ENCODE data around the gene FLNC.

DNA sequence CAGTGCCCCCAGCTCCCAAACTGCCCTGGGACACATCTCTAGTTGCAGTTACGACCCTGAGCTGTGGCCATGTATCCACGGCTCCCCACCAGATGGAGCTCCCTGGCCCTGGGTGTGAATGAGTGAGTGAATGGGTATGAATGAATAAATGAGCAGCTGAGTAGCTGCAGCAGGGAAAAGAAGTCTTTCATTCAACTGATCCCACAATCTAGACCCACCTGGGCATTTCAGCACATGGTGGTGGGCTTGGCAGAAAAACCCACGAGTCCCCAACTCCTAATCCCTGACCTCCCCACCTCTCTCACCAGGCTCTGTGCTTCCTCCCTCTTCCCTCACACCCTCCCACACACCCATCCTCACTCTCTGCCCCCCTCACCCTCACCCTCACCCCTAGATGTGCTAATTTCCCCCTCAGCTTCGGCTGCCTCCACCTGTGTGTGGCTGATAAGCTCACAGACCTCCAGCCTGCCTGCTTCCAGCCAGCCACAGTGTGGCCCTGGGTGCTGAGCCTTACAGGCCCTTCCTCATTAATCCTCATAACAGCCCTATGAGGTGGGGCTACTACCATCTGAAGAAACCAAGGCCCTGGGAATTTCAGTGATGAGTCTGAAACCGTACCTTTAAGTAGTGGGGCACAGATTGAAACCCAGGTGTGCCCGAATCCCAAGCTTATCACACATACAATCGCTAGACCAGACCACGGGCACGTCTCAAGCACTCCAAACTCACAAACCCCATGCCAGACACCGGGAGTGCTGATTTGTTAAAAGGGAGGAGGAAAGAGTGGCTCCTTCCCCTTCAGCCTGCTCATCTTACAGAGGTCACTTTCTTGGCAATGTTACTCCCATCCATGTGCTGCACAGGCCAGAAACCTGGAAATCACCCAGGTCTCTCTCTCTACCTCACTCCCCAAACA, 30.2 kb downstream of the FLNC start:
- TF ChIP-seq RCOR1 (IDR thresholded peaks at IDR 0.05; ENCODE audit: low read length): no peak
- TF ChIP-seq SIN3A (IDR thresholded peaks at IDR 0.05; ENCODE audit: borderline replicate concordance, low read depth, low read length): 0 out of 2 replicates have a peak, but pooled peaks have one; percentile 50
- TF ChIP-seq CTCF (IDR thresholded peaks at IDR 0.05): peak; percentile 26; the same call in 1 of the 2 replicates
- TF ChIP-seq, protein P1, sequence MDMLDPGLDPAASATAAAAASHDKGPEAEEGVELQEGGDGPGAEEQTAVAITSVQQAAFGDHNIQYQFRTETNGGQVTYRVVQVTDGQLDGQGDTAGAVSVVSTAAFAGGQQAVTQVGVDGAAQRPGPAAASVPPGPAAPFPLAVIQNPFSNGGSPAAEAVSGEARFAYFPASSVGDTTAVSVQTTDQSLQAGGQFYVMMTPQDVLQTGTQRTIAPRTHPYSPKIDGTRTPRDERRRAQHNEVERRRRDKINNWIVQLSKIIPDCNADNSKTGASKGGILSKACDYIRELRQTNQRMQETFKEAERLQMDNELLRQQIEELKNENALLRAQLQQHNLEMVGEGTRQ (IDR thresholded peaks at IDR 0.05; ENCODE audit: borderline replicate concordance, low read depth, low read length): no peak
- no peak for TF ChIP-seq EZH2phosphoT487 (IDR thresholded peaks at IDR 0.05; ENCODE audit: borderline replicate concordance, low read depth)
- peak; percentile 30; the same call in 1 of the 2 replicates for TF ChIP-seq POLR2AphosphoS5 (IDR thresholded peaks at IDR 0.05; ENCODE audit: low read depth, low read length)
- TF ChIP-seq, protein P2, sequence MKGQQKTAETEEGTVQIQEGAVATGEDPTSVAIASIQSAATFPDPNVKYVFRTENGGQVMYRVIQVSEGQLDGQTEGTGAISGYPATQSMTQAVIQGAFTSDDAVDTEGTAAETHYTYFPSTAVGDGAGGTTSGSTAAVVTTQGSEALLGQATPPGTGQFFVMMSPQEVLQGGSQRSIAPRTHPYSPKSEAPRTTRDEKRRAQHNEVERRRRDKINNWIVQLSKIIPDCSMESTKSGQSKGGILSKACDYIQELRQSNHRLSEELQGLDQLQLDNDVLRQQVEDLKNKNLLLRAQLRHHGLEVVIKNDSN (IDR thresholded peaks at IDR 0.05; ENCODE audit: borderline replicate concordance, low read depth): no peak
- TF ChIP-seq MAX (IDR thresholded peaks at IDR 0.05; ENCODE audit: low read depth): peak; percentile 68
- no peak for TF ChIP-seq MXI1 (IDR thresholded peaks at IDR 0.05; ENCODE audit: low read depth, low read length)
- no peak for TF ChIP-seq EP300 (IDR thresholded peaks at IDR 0.05; ENCODE audit: borderline replicate concordance in 1 of 2, low read depth in 1 of 2, low read length in 1 of 2)
- no peak for TF ChIP-seq ELF1 (IDR thresholded peaks at IDR 0.05)
- TF ChIP-seq RXRA (IDR thresholded peaks at IDR 0.05; ENCODE audit: borderline replicate concordance, low read depth): no peak
- TF ChIP-seq, protein P3, sequence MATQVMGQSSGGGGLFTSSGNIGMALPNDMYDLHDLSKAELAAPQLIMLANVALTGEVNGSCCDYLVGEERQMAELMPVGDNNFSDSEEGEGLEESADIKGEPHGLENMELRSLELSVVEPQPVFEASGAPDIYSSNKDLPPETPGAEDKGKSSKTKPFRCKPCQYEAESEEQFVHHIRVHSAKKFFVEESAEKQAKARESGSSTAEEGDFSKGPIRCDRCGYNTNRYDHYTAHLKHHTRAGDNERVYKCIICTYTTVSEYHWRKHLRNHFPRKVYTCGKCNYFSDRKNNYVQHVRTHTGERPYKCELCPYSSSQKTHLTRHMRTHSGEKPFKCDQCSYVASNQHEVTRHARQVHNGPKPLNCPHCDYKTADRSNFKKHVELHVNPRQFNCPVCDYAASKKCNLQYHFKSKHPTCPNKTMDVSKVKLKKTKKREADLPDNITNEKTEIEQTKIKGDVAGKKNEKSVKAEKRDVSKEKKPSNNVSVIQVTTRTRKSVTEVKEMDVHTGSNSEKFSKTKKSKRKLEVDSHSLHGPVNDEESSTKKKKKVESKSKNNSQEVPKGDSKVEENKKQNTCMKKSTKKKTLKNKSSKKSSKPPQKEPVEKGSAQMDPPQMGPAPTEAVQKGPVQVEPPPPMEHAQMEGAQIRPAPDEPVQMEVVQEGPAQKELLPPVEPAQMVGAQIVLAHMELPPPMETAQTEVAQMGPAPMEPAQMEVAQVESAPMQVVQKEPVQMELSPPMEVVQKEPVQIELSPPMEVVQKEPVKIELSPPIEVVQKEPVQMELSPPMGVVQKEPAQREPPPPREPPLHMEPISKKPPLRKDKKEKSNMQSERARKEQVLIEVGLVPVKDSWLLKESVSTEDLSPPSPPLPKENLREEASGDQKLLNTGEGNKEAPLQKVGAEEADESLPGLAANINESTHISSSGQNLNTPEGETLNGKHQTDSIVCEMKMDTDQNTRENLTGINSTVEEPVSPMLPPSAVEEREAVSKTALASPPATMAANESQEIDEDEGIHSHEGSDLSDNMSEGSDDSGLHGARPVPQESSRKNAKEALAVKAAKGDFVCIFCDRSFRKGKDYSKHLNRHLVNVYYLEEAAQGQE (IDR thresholded peaks at IDR 0.05; ENCODE audit: low read depth, low read length): no peak

Data from SK-N-SH (cell line).